Breast epithelium (tissue), 4 donors: ENCODE data around the gene ADGRB2. TPM values are rescaled to one million over a fixed set of nuclear protein-coding genes. Genes with fewer than 3 reads are reported as not detected.

ENCODE experiments used
- DNase-seq, 2 donors: peaks; one replicate each; pipeline ENCODE4 v3.0.0-alpha.2; 2019; ENCODE audit warnings: low spot score in 2 of 2
- H3K27ac ChIP-seq, 2 donors: fragments of 200-600 bp; sonication (generic) in 1 of 2; one replicate each; pipeline ENCODE4 v1.5.1; 2016 to 2019; ENCODE audit warnings: mild to moderate bottlenecking in 1 of 2
- H3K27me3 ChIP-seq, 2 donors: fragments of 200-600 bp; sonication (generic) in 1 of 2; one replicate each; pipeline versions ENCODE4 v1.5.1 to v1.6.0; 2017 to 2019; ENCODE audit warnings: control low read depth in 1 of 2, mild to moderate bottlenecking in 1 of 2
- H3K36me3 ChIP-seq: fragments of 200-600 bp; one replicate; pipeline ENCODE4 v1.5.1; 2019
- H3K4me1 ChIP-seq, 2 donors: fragments of 200-600 bp; sonication (generic); one replicate each; pipeline ENCODE4 v1.5.1; 2016 to 2019; ENCODE audit warnings: control low read depth in 1 of 2
- H3K4me3 ChIP-seq, 3 donors: fragments of 200-600 bp; sonication (generic); 1 replicate in 2 of 3; 2 replicates in 1 of 3; pipeline ENCODE4 v1.5.1; 2016 to 2019; ENCODE audit warnings: mild to moderate bottlenecking in 3 of 3, moderate library complexity in 2 of 3
- H3K9me3 ChIP-seq, 2 donors: fragments of 200-600 bp; sonication (generic) in 1 of 2; one replicate each; pipeline ENCODE4 v1.5.1; 2016 to 2019; ENCODE audit warnings: control low read depth in 1 of 2
- CTCF ChIP-seq, 3 donors: fragments of 450-650 bp; IDR thresholded peaks; one replicate each; pipeline ENCODE4 v1.5.1; 2016 to 2017; ENCODE audit warnings: antibody characterized with exemption in 3 of 3, mild to moderate bottlenecking in 3 of 3, moderate library complexity in 3 of 3
- POLR2A ChIP-seq: fragments of 450-650 bp; IDR thresholded peaks from one replicate; pipeline ENCODE4 v1.6.1; 2016; ENCODE audit warnings: antibody characterized with exemption, mild to moderate bottlenecking, moderate library complexity
- POLR2AphosphoS5 ChIP-seq, 3 donors: sonication (generic); formaldehyde crosslinking; IDR thresholded peaks; one replicate each; pipeline ENCODE4 v1.6.1; 2017; ENCODE audit warnings: antibody characterized with exemption in 3 of 3
- intact Hi-C: fragments of 100-400 bp; cut with DNase I; formaldehyde crosslinking; loops from one replicate; pipeline ENCODE4 v1.15.1; 2023; ENCODE audit warnings: low total_unique reads
- total RNA-seq, 3 donors: library from RNA; depleted of rRNA; stranded (reverse); fragments of >200 nt; gene quantifications; one replicate each; pipeline ENCODE4 v1.1.0, GENCODE V29; 2016

The ADGRB2 gene
- total RNA-seq, 3 donors from 2014 or later: 1.3 to 4.9 (median 2.9) TPM

GRCh38 chr1:31751822-31752241, 12.3 kb downstream of the ADGRB2 start:
- Histone ChIP-seq H3K9me3 (no peaks in the 10 kb centered on the region), H3K36me3 (no peaks in the 10 kb centered on the region), H3K27ac (no peak overlapping the region), H3K27me3 (no peaks in the 10 kb centered on the region), H3K4me1 (peaks cover 2 to 4% of the 10 kb centered on the region in 2 donors), H3K4me3 (no peak overlapping the region)
- TF ChIP-seq CTCF (IDR thresholded peaks at IDR 0.05): no peak
- TF ChIP-seq POLR2AphosphoS5 (IDR thresholded peaks at IDR 0.05): no peak
- no peak for TF ChIP-seq POLR2A
- DNase-seq: no peak
- intact Hi-C loops: no loop called here

- TF ChIP-seq POLR2A: no peak
- TF ChIP-seq POLR2AphosphoS5 (IDR thresholded peaks at IDR 0.05): no peak
- TF ChIP-seq CTCF (IDR thresholded peaks at IDR 0.05): no peak
- intact Hi-C loops: no loop called here
- Histone ChIP-seq H3K27me3 (no peaks in the 10 kb centered on the region), H3K27ac (no peak overlapping the region), H3K4me1 (peaks cover 2 to 4% of the 10 kb centered on the region in 2 donors), H3K9me3 (no peaks in the 10 kb centered on the region), H3K36me3 (no peaks in the 10 kb centered on the region), H3K4me3 (no peak overlapping the region)
- no peak for DNase-seq
Measured at GRCh38 chr1:31750858-31751510, 13.2 kb downstream of the ADGRB2 start.

- H3K27ac ChIP-seq: no peak overlapping the region
- intact Hi-C loops: no loop called here
Measured at GRCh38 chr1:31749785-31750735, 14.1 kb downstream of the ADGRB2 start.

GRCh38 chr1:31748365-31748764, 15.8 kb downstream of the ADGRB2 start:
- H3K27ac ChIP-seq: no peak overlapping the region
- H3K36me3 ChIP-seq: no peaks in the 10 kb centered on the region
- intact Hi-C loops: no loop called here
- no peaks in the 10 kb centered on the region for H3K9me3 ChIP-seq
- TF ChIP-seq POLR2A (no peak), POLR2AphosphoS5 (IDR thresholded peaks at IDR 0.05) (no peak), CTCF (IDR thresholded peaks at IDR 0.05) (no peak)
- H3K27me3 ChIP-seq: no peaks in the 10 kb centered on the region
- H3K4me3 ChIP-seq: no peak overlapping the region
- H3K4me1 ChIP-seq: no peaks in the 10 kb centered on the region
- DNase-seq: no peak

More at GRCh38 chr1:31749785-31750735, 14.1 kb downstream of the ADGRB2 start:
- Histone ChIP-seq H3K9me3 (no peaks in the 10 kb centered on the region), H3K4me1 (peaks cover 0 to under 1% of the 10 kb centered on the region in 2 donors), H3K36me3 (no peaks in the 10 kb centered on the region), H3K27me3 (no peaks in the 10 kb centered on the region), H3K4me3 (no peak overlapping the region)
- TF ChIP-seq POLR2A (no peak), POLR2AphosphoS5 (IDR thresholded peaks at IDR 0.05) (no peak), CTCF (IDR thresholded peaks at IDR 0.05) (no peak)
- no peak for DNase-seq

- H3K4me3 ChIP-seq: no peak overlapping the region
- DNase-seq: no peak
- TF ChIP-seq POLR2A (no peak), POLR2AphosphoS5 (IDR thresholded peaks at IDR 0.05) (no peak), CTCF (IDR thresholded peaks at IDR 0.05) (no peak)
- intact Hi-C loops: no loop called here
- no peaks in the 10 kb centered on the region for H3K36me3 ChIP-seq
- no peaks in the 10 kb centered on the region for H3K4me1 ChIP-seq
- no peaks in the 10 kb centered on the region for H3K27me3 ChIP-seq
- H3K9me3 ChIP-seq: no peaks in the 10 kb centered on the region
- H3K27ac ChIP-seq: no peak overlapping the region
Measured at GRCh38 chr1:31747304-31747703, 16.8 kb downstream of the ADGRB2 start.
